ENCODE results near the gene NMUR2.

Gene NMUR2

DNA sequence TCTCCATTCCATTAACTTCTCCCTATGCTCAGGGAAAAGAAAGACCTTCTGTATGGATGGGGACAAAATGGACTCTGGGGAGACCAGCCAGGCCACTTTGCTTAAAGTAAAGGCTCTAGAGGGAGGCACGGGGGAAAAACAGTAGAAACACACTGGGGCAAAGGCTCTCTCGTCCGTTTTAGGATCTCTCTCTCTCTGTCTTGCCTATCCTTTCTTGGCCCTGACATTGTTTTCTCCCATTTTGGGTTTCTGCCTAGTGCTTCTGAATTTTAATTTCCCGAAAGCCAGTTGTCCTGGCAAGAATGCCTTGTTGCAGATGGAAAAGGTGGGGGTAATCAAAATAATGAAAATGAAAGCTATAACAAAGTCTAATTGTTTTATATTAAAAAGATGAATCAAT, 28.2 kb downstream of the NMUR2 start:
- H3K4me3 ChIP-seq (replicated peaks; ENCODE audit: low read depth, low read length), result no peak overlapping the region
- TF ChIP-seq, protein P1, sequence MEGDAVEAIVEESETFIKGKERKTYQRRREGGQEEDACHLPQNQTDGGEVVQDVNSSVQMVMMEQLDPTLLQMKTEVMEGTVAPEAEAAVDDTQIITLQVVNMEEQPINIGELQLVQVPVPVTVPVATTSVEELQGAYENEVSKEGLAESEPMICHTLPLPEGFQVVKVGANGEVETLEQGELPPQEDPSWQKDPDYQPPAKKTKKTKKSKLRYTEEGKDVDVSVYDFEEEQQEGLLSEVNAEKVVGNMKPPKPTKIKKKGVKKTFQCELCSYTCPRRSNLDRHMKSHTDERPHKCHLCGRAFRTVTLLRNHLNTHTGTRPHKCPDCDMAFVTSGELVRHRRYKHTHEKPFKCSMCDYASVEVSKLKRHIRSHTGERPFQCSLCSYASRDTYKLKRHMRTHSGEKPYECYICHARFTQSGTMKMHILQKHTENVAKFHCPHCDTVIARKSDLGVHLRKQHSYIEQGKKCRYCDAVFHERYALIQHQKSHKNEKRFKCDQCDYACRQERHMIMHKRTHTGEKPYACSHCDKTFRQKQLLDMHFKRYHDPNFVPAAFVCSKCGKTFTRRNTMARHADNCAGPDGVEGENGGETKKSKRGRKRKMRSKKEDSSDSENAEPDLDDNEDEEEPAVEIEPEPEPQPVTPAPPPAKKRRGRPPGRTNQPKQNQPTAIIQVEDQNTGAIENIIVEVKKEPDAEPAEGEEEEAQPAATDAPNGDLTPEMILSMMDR (IDR thresholded peaks at IDR 0.05; ENCODE audit: low read depth, low read length, missing control alignments), result no peak
- no peak for DNase-seq (ENCODE audit: extremely low read depth, low read depth)

DNA sequence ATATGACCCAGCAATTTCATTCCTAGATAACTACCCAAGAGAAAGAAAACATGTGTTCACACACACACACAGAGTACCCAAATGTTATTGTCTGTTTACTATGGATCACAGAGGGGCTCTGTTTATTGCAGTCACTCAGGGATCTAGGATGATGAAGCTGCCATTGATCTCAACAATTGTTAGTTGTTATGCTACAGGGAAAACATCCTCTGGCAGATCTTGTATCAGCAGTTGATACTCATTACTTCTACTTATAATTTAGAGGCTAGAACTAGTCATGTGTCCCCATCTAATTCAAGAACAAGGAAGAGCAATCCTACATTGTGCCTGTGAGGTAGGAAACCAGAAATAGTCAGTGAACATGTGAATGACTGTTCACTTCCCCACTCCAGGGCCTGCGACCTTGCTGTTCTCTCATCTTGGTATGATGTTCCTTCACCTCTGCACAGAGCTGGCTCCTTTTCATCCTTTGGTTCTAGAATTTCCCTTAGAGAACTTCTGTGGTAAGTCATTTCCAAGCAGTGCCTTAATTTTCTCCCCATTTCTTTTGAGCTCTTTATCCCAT, 30.3 kb downstream of the NMUR2 start:
- no peak overlapping the region for H3K4me3 ChIP-seq (replicated peaks; ENCODE audit: low read depth, low read length)
- DNase-seq (ENCODE audit: extremely low read depth, low read depth), result no peak
- TF ChIP-seq, protein P1 (IDR thresholded peaks at IDR 0.05; ENCODE audit: low read depth, low read length, missing control alignments), result no peak

DNA sequence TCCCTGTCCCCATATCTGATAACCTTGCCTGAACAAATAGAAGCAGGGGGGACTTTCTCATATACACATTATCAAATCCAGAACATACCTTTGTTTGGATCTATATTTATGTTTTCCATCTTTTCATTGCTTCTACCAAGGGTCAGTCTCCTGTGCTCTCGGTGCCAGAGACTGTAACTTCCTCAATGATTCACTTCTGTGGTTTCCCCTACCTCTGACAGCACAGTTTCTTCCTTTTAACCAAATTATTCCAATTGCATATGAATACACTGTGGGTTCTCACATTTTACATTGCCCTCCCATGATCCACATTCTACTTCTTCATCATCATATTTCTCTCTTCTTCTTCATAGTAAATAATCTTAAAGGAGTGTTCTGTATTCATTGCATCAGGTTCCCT, 32.2 kb downstream of the NMUR2 start:
- H3K4me3 ChIP-seq (replicated peaks; ENCODE audit: low read depth, low read length), result no peak overlapping the region
- DNase-seq (ENCODE audit: extremely low read depth, low read depth), result no peak
- TF ChIP-seq, protein P1 (IDR thresholded peaks at IDR 0.05; ENCODE audit: low read depth, low read length, missing control alignments), result no peak

DNA sequence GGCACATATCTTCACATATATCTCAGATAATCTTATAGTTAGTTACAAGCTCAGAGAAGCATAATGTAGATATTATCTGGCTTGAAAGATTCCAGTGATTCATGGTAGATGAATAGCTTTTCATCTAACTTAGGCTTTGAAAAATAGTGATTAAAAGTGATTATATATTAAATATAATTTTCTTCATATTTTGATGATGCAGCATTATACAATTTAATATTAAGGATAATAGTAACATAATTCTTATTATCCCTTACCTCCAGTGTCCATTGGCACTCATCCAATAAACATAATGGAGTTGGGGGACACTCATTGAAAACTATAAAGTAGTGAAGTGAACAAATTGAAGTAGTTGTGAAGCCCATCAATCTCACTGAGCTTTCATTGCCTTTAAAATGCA, 35.8 kb downstream of the NMUR2 start:
- no peak overlapping the region for H3K4me3 ChIP-seq (replicated peaks; ENCODE audit: low read depth, low read length)
- DNase-seq (ENCODE audit: extremely low read depth, low read depth), result no peak
- TF ChIP-seq, protein P1 (IDR thresholded peaks at IDR 0.05; ENCODE audit: low read depth, low read length, missing control alignments), result no peak

DNA sequence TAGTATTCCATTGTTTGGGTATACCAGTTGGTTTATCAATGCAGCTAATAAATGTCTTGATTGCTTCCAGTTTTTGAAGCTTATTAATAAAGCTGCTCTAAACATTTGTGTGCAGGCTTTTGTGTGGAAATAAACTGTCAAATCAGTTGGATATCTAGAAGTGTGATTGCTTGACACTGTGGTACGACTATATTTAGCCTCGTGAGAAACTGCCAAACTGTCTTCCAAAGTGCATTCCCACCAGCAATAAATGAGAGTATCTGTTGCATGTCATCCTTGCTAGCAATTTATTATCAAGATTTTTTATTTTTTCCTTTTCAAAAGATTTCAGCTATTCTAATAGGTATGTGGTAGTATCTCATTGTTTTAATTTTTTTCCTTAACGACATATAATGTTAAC, 37.5 kb downstream of the NMUR2 start:
- TF ChIP-seq, protein P1 (IDR thresholded peaks at IDR 0.05; ENCODE audit: low read depth, low read length, missing control alignments), result no peak
- DNase-seq (ENCODE audit: extremely low read depth, low read depth), result no peak
- H3K4me3 ChIP-seq (replicated peaks; ENCODE audit: low read depth, low read length), result no peak overlapping the region

DNA sequence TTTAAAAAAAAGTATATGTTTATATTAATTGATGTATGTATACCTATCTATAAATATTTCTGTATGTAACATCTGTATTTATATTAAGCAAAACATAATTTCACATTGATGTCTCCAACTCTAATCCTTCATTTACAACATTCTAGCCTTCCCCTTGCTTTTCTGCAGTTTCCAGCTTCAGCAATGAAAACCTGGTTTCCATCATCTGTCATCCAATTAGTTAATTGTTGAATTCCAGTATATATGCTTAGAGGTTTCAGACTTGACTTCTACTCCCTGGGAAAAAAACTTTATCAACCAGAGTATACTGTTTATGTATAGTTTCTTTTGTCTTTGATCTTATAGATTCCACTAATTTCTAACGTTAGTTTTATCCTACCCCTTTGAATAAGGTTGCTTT, 38.4 kb downstream of the NMUR2 start:
- H3K4me3 ChIP-seq (replicated peaks; ENCODE audit: low read depth, low read length), result no peak overlapping the region
- TF ChIP-seq, protein P1 (IDR thresholded peaks at IDR 0.05; ENCODE audit: low read depth, low read length, missing control alignments), result no peak
- no peak for DNase-seq (ENCODE audit: extremely low read depth, low read depth)

DNA sequence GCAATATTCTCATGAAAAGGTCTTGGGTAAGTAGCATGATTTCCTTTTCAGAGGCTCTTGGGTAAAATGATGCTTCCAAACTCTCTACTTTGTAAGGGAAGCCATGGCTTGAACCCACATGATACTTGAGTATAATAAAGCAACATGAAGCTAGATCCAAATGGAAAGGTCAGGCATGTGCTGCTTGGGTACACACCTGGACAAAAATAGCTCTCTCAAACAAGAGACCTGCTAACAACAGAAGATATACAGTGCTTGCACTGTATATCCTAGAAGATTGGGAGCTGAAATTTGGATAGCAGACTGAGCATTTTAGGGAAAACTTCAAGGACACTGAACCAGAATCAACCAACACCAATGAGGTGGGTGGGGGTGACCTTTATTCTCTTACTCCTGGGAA, 40.2 kb downstream of the NMUR2 start:
- TF ChIP-seq, protein P1 (IDR thresholded peaks at IDR 0.05; ENCODE audit: low read depth, low read length, missing control alignments), result no peak
- DNase-seq (ENCODE audit: extremely low read depth, low read depth), result no peak

More for the DNA sequence above, 40.2 kb downstream of the NMUR2 start:
- no peak overlapping the region for H3K4me3 ChIP-seq (replicated peaks; ENCODE audit: low read depth, low read length)

All from HFF-Myc (cell line).